Smooth muscle cell (in vitro differentiated cells): ENCODE data around the gene RNF141. TPM values are rescaled to one million over a fixed set of nuclear protein-coding genes. Genes with fewer than 3 reads are reported as not detected.

Experiments
- DNase-seq: peaks from one replicate; lab custom pipeline; 2025; ENCODE audit not compliant: unreplicated experiment; lab: John Stamatoyannopoulos, UW
- H2AFZ ChIP-seq: fragments of 200-600 bp; sonication (generic); 2 replicates; pipeline ENCODE4 v1.6.0; 2016; ENCODE audit warnings: antibody characterized with exemption, low read depth, mild to moderate bottlenecking
- H3F3A ChIP-seq: fragments of 200-600 bp; sonication (generic); 2 replicates; pipeline ENCODE4 v1.6.0; 2017; ENCODE audit warnings: antibody characterized with exemption, low read depth
- H3K27ac ChIP-seq: fragments of 200-600 bp; sonication (generic); 2 replicates; pipeline ENCODE4 v1.5.1; 2016; ENCODE audit warnings: low read depth, mild to moderate bottlenecking
- H3K27me3 ChIP-seq: fragments of 200-600 bp; sonication (generic); 2 replicates; pipeline ENCODE4 v1.6.1; 2016; ENCODE audit warnings: low read depth, mild to moderate bottlenecking
- H3K36me3 ChIP-seq: fragments of 200-600 bp; sonication (generic); 2 replicates; pipeline ENCODE4 v1.5.1; 2016; ENCODE audit warnings: low read depth
- H3K4me1 ChIP-seq: fragments of 200-600 bp; sonication (generic); 2 replicates; pipeline ENCODE4 v1.5.1; 2016; ENCODE audit warnings: low read depth
- H3K4me2 ChIP-seq: fragments of 200-600 bp; sonication (generic); 2 replicates; pipeline ENCODE4 v1.6.0; 2016; ENCODE audit warnings: mild to moderate bottlenecking
- H3K4me3 ChIP-seq: fragments of 200-600 bp; sonication (generic); 2 replicates; pipeline ENCODE4 v1.5.1; 2016; ENCODE audit warnings: mild to moderate bottlenecking
- H3K79me2 ChIP-seq: fragments of 200-600 bp; sonication (generic); 2 replicates; pipeline ENCODE4 v1.6.0; 2016; ENCODE audit warnings: low read depth, mild to moderate bottlenecking
- H3K9ac ChIP-seq: fragments of 200-600 bp; sonication (generic); 2 replicates; pipeline ENCODE4 v1.6.0; 2016; ENCODE audit warnings: low read depth
- H3K9me3 ChIP-seq: fragments of 200-600 bp; sonication (generic); replicated peaks from 2 replicates; pipeline ENCODE4 v1.5.1; 2016; ENCODE audit warnings: low read depth
- H4K20me1 ChIP-seq: fragments of 200-600 bp; sonication (generic); 2 replicates; pipeline ENCODE4 v1.6.0; 2016; ENCODE audit warnings: low read depth
- WGBS: methylation state at CpG from one replicate; pipeline ENCODE4 v1.1.7; 2016; ENCODE audit warnings: low lambda C conversion rate; 5-methylcytosine and 5-hydroxymethylcytosine counted together
- polyA plus RNA-seq: library from polyadenylated mRNA; unstranded; fragments of >200 nt; fragmentation: Nextera tagmentation; extraction: Ambion mirVana; gene quantifications from 2 replicates; pipeline ENCODE4 v1.2.1, GENCODE V29; 2016
- total RNA-seq: library from RNA; depleted of rRNA; stranded (reverse); fragments of >200 nt; gene quantifications from 2 replicates; pipeline ENCODE4 v1.2.3, GENCODE V29; 2014
- TF ChIP-seq, protein P1 (sequence below): fragments of 200-600 bp; sonication (generic); IDR thresholded peaks from 2 replicates; pipeline ENCODE4 v1.5.1; 2017; ENCODE audit warnings: borderline replicate concordance, mild to moderate bottlenecking, antibody characterized with exemption; ENCODE audit not compliant: insufficient read depth, poor library complexity, severe bottlenecking

Gene RNF141
- total and polyA plus RNA-seq, 2 experiments from 2014 or later, result 16.2 to 24.4 TPM

GRCh38 chr11:10543782-10544181 lies 2.8 kb upstream of the RNF141 start:
- Histone ChIP-seq H3K9me3 (no peaks in the 10 kb centered on the region), H3K79me2 (peaks cover 13% of the 10 kb centered on the region), H3F3A (no peaks in the 10 kb centered on the region), H3K36me3 (no peaks in the 10 kb centered on the region), H3K27ac (no peak overlapping the region), H3K4me3 (no peak overlapping the region), H3K27me3 (no peaks in the 10 kb centered on the region), H3K4me1 (peaks cover 6% of the 10 kb centered on the region), H3K9ac (no peak overlapping the region), H4K20me1 (no peaks in the 10 kb centered on the region), H2AFZ (no peak overlapping the region), H3K4me2 (no peak overlapping the region)
- no peak for DNase-seq
- WGBS, result 94% methylated on average over 14 of the region's 14 CpGs
- TF ChIP-seq, protein P1, sequence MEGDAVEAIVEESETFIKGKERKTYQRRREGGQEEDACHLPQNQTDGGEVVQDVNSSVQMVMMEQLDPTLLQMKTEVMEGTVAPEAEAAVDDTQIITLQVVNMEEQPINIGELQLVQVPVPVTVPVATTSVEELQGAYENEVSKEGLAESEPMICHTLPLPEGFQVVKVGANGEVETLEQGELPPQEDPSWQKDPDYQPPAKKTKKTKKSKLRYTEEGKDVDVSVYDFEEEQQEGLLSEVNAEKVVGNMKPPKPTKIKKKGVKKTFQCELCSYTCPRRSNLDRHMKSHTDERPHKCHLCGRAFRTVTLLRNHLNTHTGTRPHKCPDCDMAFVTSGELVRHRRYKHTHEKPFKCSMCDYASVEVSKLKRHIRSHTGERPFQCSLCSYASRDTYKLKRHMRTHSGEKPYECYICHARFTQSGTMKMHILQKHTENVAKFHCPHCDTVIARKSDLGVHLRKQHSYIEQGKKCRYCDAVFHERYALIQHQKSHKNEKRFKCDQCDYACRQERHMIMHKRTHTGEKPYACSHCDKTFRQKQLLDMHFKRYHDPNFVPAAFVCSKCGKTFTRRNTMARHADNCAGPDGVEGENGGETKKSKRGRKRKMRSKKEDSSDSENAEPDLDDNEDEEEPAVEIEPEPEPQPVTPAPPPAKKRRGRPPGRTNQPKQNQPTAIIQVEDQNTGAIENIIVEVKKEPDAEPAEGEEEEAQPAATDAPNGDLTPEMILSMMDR, result no peak

DNA sequence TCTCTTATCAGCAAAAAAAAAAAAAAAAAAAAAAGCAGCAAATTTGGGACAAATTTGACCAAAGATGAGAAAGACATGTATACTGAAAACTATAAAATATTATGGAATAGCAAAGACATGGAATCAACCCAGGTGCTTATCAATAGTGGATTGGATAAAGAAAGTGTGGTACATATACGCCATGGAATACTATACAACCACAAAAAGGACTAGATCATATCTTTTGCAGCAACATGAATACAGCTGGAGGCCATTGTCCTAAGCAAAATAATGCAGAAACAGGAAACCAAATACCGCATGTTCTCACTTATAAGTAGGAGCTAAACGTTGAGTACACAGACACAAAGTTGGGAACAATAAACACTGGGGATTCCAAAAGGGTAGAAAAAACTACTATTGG lies 1.8 kb upstream of the RNF141 start:
- Histone ChIP-seq H3K4me2 (no peak overlapping the region), H3K9ac (no peak overlapping the region), H3K27ac (no peak overlapping the region), H3K79me2 (peaks cover 21% of the 10 kb centered on the region), H3K4me1 (peaks cover 6% of the 10 kb centered on the region), H3F3A (no peaks in the 10 kb centered on the region), H4K20me1 (no peaks in the 10 kb centered on the region), H3K36me3 (no peaks in the 10 kb centered on the region), H3K4me3 (no peak overlapping the region), H2AFZ (no peak overlapping the region), H3K27me3 (no peaks in the 10 kb centered on the region), H3K9me3 (no peaks in the 10 kb centered on the region)
- TF ChIP-seq, protein P1, result no peak
- whole genome bisulfite sequencing, result 96% methylated on average over 3 of the region's 3 CpGs
- DNase-seq, result no peak

DNA sequence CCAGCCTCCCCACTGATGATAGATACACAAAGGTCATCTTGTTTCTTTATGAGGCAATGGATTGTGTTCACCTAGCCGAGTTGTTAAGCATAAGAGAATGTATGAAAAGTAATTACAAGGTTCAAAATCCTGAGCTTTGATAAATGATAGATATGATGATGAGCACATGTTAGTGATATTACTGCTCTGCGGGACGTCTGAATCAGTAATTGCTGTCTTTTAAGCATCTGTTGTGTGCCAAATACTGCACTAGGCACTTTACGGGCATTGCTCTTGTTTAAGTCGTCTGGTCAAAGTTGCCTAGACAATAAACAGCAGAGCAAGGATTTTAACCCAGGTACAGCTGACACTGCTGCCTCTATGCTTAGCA lies 559 bp upstream of the RNF141 start:
- peak overlapping the region; percentile 94 for H3K9ac ChIP-seq
- WGBS, result 72% methylated on average over 5 of the region's 5 CpGs
- H3F3A ChIP-seq, result no peaks in the 10 kb centered on the region
- no peaks in the 10 kb centered on the region for H3K27me3 ChIP-seq
- peak overlapping the region; percentile 94 for H3K4me3 ChIP-seq
- H4K20me1 ChIP-seq, result peaks cover 4% of the 10 kb centered on the region
- TF ChIP-seq, protein P1, result no peak
- H3K4me1 ChIP-seq, result peaks cover 6% of the 10 kb centered on the region
- H3K79me2 ChIP-seq, result peaks cover 26% of the 10 kb centered on the region
- peak overlapping the region; percentile 85 for H2AFZ ChIP-seq
- peak overlapping the region; percentile 92 for H3K4me2 ChIP-seq
- no peaks in the 10 kb centered on the region for H3K9me3 ChIP-seq
- no peak for DNase-seq
- peak overlapping the region; percentile 84 for H3K27ac ChIP-seq
- no peaks in the 10 kb centered on the region for H3K36me3 ChIP-seq

DNA sequence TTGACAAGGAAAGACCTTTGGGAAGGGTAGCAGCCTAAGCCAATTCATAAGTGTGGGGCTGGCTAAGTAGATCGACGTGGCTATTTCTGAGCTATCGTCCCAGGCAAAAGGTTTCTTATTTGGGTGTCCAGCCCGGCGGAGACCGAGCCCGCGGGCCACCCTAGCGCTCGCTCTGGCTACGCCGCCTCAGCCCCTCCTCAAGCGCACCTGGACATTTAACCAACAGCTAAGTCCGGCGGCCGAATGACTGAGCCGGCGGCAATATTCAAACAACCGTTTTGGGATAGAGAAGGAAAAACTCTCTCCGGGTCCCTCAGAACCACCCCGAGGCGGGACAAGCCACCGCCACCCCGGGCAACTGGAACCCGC lies 457 bp downstream of the RNF141 start:
- Histone ChIP-seq H3K4me3 (peak overlapping the region; percentile 94), H3K27me3 (no peaks in the 10 kb centered on the region), H3F3A (no peaks in the 10 kb centered on the region), H3K4me2 (peak overlapping the region; percentile 92), H3K4me1 (peaks cover 6% of the 10 kb centered on the region), H3K9ac (peak overlapping the region; percentile 94), H2AFZ (peak overlapping the region; percentile 85), H3K9me3 (no peaks in the 10 kb centered on the region), H4K20me1 (peaks cover 8% of the 10 kb centered on the region), H3K36me3 (no peaks in the 10 kb centered on the region), H3K27ac (peak overlapping the region; percentile 84), H3K79me2 (peaks cover 26% of the 10 kb centered on the region)
- 1% methylated on average over 25 of the region's 25 CpGs for WGBS
- TF ChIP-seq, protein P1, result no peak
- no peak for DNase-seq
